HG02610 (cell line): ENCODE results near the gene LDLRAD4.

Source experiments
- ATAC-seq: cut with Tn5 transposase; IDR thresholded peaks from one replicate; pipeline ENCODE4 v1.9.1; 2021; ENCODE audit warnings: mild to moderate bottlenecking, moderate library complexity; ENCODE audit not compliant: unreplicated experiment

LDLRAD4 gene

GRCh38 chr18:13420969-13421686, 202.6 kb downstream of the LDLRAD4 start:
- ATAC-seq: no peak

DNA sequence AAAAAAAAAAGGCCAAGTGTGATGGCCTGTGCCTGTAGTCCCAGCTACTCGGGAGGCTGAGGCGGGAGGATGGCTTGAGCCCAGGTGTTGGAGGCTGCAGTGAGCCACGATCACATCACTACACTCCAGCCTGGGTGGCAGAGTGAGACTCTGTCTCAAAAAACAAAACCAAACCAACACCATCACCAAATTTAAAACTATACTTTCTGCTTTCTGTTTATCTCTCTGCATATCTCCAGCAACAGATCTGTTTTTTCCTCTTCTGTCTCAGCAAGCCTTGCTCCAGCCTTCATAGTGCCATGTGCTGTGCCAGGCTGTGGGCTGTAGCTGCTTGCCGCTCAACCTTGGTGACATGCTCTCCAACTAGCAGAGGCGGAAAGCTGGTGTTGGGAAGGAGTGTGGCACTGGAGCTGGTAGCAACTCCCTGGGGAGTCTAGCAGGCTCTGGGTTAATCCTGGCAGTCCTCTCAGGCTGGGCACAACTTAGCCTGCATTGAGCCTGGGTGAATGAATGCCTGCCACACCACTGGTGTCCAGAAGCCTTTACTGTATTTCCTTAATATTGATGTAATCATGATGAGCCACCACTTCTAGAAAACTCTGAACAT, 204.1 kb downstream of the LDLRAD4 start:
- ATAC-seq: no peak

- no peak for ATAC-seq
Observed at GRCh38 chr18:13423352-13423751, 204.8 kb downstream of the LDLRAD4 start.

DNA sequence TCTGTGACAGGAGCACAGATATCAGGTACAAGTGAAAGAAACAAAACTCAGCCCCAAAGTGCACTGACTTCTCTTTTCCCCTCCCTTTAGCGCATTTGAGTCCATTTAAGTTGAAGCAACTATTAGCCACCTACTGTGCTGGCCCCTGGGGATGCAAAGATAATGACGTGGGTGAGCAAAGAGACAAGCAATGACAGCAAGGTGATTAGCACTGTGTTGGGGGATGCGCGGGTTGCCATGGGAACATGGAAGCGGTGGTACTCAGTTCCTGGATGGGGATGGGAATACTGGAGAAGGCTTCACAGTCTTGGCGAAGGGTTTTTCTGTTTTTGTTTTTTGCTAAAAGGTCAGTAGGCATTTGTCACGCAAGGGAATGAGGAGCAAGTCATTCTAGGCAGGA, 205.8 kb downstream of the LDLRAD4 start:
- no peak for ATAC-seq

- ATAC-seq: no peak
Observed at GRCh38 chr18:13425357-13426091, 207.0 kb downstream of the LDLRAD4 start.

DNA sequence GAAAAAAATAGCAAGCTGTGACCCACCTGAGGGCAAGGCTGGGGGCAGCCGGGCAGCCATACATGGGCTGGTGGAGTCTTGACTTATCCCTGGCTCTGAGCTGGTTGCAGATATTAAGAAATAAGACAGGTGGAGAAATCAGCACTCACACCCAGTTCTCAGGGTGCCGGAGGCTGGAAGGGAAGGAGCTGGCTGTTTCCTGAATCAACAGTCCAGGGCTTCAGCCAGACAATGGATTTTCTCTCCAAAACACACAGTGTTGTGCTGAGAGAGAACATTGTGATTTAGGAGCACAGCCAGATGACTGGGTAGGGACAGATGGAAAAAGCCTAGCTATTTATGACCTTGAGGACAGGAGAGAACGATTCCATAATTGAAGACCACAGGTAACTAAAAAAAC, 208.8 kb downstream of the LDLRAD4 start:
- ATAC-seq: no peak

DNA sequence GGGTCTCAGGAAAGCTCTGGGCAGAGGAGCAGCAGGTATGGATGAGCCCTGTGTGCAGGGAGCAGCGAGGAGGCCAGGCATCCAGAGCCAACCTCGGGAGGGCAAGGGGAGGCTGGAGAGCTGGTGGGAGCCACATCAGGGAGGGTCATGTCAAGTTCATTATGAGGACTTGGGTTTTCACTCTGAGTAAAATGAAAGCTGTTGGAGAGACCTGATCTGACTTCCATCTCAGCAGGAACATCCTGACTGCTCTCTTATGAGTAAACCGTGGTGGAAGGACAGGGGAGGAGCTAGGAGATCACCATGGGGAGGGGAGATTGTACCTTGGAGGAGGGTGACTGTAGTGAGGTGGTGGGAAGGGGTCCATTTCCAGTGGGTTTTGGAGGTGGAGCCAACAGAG, 209.8 kb downstream of the LDLRAD4 start:
- ATAC-seq: no peak

DNA sequence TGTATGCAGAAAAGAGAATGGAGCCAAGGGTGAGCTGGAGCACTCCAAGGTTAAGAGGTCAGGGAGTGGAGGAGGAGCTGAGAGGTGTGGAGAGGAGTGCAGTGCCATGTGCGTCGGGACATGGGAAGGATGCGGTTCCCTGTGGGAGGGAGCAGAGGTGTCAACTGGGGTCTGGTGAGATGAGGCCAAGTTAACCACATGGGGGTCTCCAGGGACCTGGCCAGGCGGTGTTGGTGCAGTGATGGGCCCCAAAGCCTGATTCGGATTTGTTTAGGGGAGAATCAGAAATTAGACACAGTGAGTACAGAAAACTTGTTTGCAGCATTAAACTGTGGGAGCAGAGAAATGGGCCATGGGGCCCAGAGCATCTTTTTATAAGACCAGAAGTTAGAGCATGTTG, 210.5 kb downstream of the LDLRAD4 start:
- no peak for ATAC-seq

GRCh38 chr18:13429884-13430510, 211.4 kb downstream of the LDLRAD4 start:
- no peak for ATAC-seq

- no peak for ATAC-seq
Observed at GRCh38 chr18:13430663-13431062, 212.1 kb downstream of the LDLRAD4 start.

DNA sequence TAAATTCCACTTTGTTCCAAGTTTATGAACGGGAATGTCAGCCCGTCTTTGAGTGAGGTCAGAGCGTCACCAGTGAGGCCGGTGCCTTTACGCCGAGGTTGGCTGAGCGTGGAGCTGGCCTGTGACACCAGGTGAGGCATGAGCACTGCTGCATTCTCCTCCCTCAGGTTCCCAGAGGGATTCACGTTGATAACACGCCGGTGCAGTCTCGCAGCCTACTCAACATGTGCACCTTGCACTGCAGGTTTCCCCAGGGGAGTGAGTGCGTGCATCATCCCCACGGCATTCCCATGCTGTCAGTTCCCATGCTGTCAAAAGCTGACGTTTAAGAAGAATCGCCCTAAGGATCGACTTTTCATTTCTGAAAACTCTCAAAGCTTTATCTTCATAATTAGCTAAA, 213.3 kb downstream of the LDLRAD4 start:
- ATAC-seq: no peak

DNA sequence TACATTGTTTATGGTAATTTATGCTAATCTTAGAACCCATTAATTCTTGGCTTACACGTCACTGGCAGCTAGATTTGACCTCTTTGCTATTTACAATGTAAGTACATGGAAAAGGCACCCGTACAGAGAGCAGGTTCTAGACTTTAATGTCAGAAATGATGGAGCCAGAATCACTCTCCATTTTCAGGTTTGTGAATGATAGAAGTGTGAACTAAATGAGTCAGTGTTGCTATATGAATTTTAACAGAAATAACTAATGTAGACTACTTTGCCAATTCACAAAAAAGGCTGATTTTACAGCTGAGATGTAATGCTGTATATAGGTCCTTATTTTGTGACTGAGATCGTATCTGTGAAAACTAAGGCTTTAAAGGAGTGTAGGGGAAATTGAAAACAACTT, 214.6 kb downstream of the LDLRAD4 start:
- ATAC-seq: no peak

- ATAC-seq: no peak
Observed at GRCh38 chr18:13433685-13434084, 215.1 kb downstream of the LDLRAD4 start.

GRCh38 chr18:13434854-13435253, 216.3 kb downstream of the LDLRAD4 start:
- ATAC-seq: no peak

DNA sequence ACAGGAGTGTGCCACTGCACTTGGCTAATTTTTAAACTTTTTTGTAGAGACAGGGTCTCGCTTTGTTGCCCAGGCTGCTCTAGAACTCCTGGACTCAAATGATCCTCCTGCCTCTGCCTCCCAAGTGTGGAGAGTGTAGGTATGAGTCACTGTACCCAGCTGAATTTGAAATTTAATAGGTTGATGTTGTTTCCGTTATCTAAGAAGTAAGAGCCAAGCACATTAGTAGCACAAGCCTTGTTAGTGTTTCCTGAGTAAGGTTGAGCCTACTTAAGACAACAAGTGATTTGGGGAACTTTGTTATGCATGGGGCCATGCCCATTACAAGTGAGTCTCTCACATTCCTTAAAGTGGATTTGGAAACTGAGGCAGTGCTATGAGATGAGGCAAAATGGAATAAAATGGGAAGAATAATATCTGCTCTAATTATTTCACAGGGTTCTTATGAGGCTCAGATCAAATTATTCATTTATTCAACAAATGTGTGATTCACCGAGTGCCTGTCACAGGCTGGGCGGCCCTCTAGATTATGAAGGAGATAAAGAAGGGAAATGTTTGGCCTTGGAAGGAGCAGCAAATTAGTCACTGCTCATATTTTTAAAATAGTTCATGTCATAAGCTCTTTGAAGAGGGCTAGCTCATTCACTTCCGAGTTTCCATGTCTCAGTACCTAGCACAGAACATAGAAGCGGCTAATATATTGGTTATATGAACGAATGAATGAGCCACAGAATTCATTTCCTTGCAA, 217.2 kb downstream of the LDLRAD4 start:
- ATAC-seq: no peak

- no peak for ATAC-seq
Observed at GRCh38 chr18:13436576-13436975, 218.0 kb downstream of the LDLRAD4 start.

DNA sequence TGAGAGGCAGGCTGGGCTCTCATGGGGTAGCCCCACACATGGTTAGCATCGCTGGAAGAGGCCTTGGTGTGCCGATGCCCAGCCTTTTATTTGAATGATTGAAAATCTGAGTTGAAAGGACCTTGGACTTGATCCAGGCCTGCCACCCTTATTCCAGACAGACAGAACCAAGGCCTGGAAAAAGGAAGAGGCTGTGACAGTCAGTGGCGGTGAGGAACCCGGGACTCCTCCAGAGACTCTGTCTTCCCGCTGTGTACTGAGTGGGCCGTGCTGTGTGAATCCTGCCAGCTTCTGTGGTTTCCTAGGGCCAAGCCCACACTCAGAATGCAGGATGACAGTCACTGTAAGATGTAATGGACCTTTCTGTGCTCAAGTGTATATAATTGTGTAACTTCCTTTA, 218.5 kb downstream of the LDLRAD4 start:
- no peak for ATAC-seq

DNA sequence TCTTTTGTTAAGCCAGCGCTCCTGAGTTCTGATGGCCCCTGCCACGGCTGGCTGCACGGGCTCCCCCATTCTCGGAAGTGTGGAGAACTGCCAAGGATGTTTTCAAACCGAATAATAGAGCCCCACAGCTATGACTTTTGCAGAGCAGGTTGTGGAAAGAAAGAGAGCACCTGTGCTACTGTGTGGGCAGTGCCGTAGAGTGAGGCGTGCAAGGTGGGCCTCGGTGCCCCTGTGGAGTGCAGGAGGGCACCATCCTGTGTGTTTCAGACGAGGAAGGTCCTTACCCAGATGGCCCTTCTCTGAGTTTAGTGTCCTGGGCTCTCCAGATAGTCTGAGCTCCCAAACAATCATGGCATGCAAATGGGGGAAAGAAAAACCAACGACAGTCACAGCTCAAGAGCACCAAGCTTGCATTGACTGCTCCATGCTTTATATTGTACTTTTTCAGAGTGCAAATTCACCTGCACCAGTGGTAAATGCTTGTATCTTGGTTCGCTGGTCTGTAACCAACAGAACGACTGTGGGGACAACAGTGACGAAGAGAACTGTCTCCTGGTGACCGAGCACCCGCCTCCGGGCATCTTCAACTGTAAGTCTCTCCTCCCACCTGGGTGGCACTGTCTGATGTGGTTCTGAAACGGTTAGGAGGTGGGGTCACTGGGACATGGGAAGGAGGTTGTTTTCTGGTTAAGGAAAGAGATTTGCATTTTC, 219.4 kb downstream of the LDLRAD4 start:
- ATAC-seq: no peak

- no peak for ATAC-seq
Observed at GRCh38 chr18:13438507-13439056, 220.0 kb downstream of the LDLRAD4 start.

GRCh38 chr18:13439461-13439860, 220.9 kb downstream of the LDLRAD4 start:
- ATAC-seq: no peak
